Esophagus muscularis mucosa (tissue), 3 donors: ENCODE measurements around the gene ROBO1.

ENCODE experiments used
- EP300 ChIP-seq: sonication (generic); formaldehyde crosslinking; IDR thresholded peaks from one replicate; pipeline ENCODE4 v1.6.1; 2017; ENCODE audit warnings: antibody characterized with exemption
- TF ChIP-seq, protein P1 (sequence below), 3 experiments: fragments of 200-600 bp in 2 of 3; fragments of 450-650 bp in 1 of 3; sonication (generic) in 2 of 3; IDR thresholded peaks; one replicate each; pipeline ENCODE4 v1.5.1; 2017 to 2019; ENCODE audit warnings: antibody characterized with exemption in 3 of 3, mild to moderate bottlenecking in 2 of 3, moderate library complexity in 1 of 3

DNA sequence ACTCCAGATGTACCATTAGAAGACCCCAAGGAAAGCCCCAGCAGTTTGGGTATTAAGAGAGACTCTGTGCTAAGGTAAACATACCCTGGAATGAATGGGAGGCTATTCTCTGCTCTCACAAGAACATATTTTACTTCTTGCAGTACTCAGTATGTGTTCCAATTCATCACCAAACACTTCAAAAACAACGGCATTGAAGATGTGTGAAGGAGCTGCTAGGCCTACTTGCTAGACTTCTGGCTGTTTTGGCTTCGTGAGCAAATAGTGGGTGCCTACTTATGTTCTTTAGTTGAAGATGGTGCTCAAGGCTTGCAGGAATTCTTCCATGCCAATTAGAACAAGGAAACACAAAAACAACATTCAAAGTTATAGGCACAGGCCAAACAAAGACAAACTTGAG is 514.5 kb downstream of the ROBO1 start:
- no peak for TF ChIP-seq EP300
- TF ChIP-seq, protein P1, sequence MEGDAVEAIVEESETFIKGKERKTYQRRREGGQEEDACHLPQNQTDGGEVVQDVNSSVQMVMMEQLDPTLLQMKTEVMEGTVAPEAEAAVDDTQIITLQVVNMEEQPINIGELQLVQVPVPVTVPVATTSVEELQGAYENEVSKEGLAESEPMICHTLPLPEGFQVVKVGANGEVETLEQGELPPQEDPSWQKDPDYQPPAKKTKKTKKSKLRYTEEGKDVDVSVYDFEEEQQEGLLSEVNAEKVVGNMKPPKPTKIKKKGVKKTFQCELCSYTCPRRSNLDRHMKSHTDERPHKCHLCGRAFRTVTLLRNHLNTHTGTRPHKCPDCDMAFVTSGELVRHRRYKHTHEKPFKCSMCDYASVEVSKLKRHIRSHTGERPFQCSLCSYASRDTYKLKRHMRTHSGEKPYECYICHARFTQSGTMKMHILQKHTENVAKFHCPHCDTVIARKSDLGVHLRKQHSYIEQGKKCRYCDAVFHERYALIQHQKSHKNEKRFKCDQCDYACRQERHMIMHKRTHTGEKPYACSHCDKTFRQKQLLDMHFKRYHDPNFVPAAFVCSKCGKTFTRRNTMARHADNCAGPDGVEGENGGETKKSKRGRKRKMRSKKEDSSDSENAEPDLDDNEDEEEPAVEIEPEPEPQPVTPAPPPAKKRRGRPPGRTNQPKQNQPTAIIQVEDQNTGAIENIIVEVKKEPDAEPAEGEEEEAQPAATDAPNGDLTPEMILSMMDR (IDR thresholded peaks at IDR 0.05) = no peak
